ENCODE results near the gene PPP2R5C. TPM values are rescaled to one million over a fixed set of nuclear protein-coding genes. Genes with fewer than 3 reads are reported as not detected.

Gene PPP2R5C
- total and polyA plus RNA-seq, 7 experiments from 2014 or later = 155 to 449 (median 382) TPM

- Mint-ChIP-seq H3K9me3 (peaks cover 0 to 7% (median 3%) of the 10 kb centered on the region in 11 donors), H3K4me1 (peaks cover 12 to 41% (median 29%) of the 10 kb centered on the region in 7 donors), H3K27me3 (no peaks in the 10 kb centered on the region), H3K27ac (peak overlapping the region in 2 of 9 donors; percentile 17 to 36), H3K36me3 (peaks cover 3 to 20% (median 12%) of the 10 kb centered on the region in 5 donors), H3K4me3 (no peak overlapping the region)
- Histone ChIP-seq H3K4me1 (ENCODE audit: control insufficient read depth in 2 of 2, insufficient read depth in 2 of 2, low read length in 2 of 2) (peaks cover 3 to 9% of the 10 kb centered on the region in 2 donors), H3K27me3 (ENCODE audit: control insufficient read depth in 2 of 2, insufficient read depth in 2 of 2, low read length in 2 of 2) (no peaks in the 10 kb centered on the region), H3K9me3 (ENCODE audit: control insufficient read depth in 2 of 3, low read length in 3 of 3) (peaks cover 0 to 6% (median 0%) of the 10 kb centered on the region in 3 experiments), H3K36me3 (ENCODE audit: control insufficient read depth in 2 of 3, insufficient read depth in 3 of 3, low read length in 3 of 3) (no peaks in the 10 kb centered on the region), H3K4me3 (ENCODE audit: low read length) (no peak overlapping the region), H3K27ac (ENCODE audit: low read depth, low read length) (no peak overlapping the region)
- CTCF ChIA-PET = no interaction called here
- POLR2A ChIA-PET = interaction anchor here (1.4 to 2.0 kb wide), 2 partner anchors 8 to 26 kb away, joined by 4 to 6 read pairs; no protein-coding TSS in a partner anchor
- intact Hi-C loops (cut with micrococcal nuclease) = no loop called here
- no peak for ATAC-seq
- DNase-seq = no peak
Measured at GRCh38 chr14:101789222-101789621, 27.7 kb downstream of the PPP2R5C start.

- POLR2A ChIA-PET = interaction anchor here (1.3 to 6.0 kb wide), 5 partner anchors 17 to 33 kb away, joined by 3 to 32 read pairs (median 6); no protein-coding TSS in a partner anchor
- Histone ChIP-seq H3K4me1 (ENCODE audit: control insufficient read depth in 2 of 2, insufficient read depth in 2 of 2, low read length in 2 of 2) (peaks cover 3 to 9% of the 10 kb centered on the region in 2 donors), H3K9me3 (ENCODE audit: control insufficient read depth in 2 of 3, low read length in 3 of 3) (peaks cover 0 to 6% (median 0%) of the 10 kb centered on the region in 3 experiments), H3K4me3 (ENCODE audit: low read length) (no peak overlapping the region), H3K27me3 (ENCODE audit: control insufficient read depth in 2 of 2, insufficient read depth in 2 of 2, low read length in 2 of 2) (no peaks in the 10 kb centered on the region), H3K27ac (ENCODE audit: low read depth, low read length) (no peak overlapping the region), H3K36me3 (ENCODE audit: control insufficient read depth in 2 of 3, insufficient read depth in 3 of 3, low read length in 3 of 3) (no peaks in the 10 kb centered on the region)
- Mint-ChIP-seq H3K4me1 (peaks cover 12 to 46% (median 27%) of the 10 kb centered on the region in 7 donors), H3K9me3 (peaks cover 0 to 7% (median 3%) of the 10 kb centered on the region in 11 donors), H3K27me3 (no peaks in the 10 kb centered on the region), H3K27ac (peak overlapping the region in 3 of 9 donors; percentile 0 to 55 (median 12)), H3K4me3 (no peak overlapping the region), H3K36me3 (peaks cover 3 to 21% (median 16%) of the 10 kb centered on the region in 5 donors)
- DNase-seq = no peak
- no peak for ATAC-seq
- CTCF ChIA-PET = no interaction called here
- intact Hi-C loops (cut with micrococcal nuclease) = no loop called here
Measured at GRCh38 chr14:101790232-101790631, 28.7 kb downstream of the PPP2R5C start.

- Histone ChIP-seq H3K4me1 (ENCODE audit: control insufficient read depth in 2 of 2, insufficient read depth in 2 of 2, low read length in 2 of 2) (peaks cover 3 to 9% of the 10 kb centered on the region in 2 donors), H3K27me3 (ENCODE audit: control insufficient read depth in 2 of 2, insufficient read depth in 2 of 2, low read length in 2 of 2) (no peaks in the 10 kb centered on the region), H3K27ac (ENCODE audit: low read depth, low read length) (peak overlapping the region; percentile 70), H3K9me3 (ENCODE audit: control insufficient read depth in 2 of 3, low read length in 3 of 3) (peaks cover 0 to 6% (median 0%) of the 10 kb centered on the region in 3 experiments), H3K4me3 (ENCODE audit: low read length) (peak overlapping the region; percentile 36), H3K36me3 (ENCODE audit: control insufficient read depth in 2 of 3, insufficient read depth in 3 of 3, low read length in 3 of 3) (peaks cover 0 to 2% (median 0%) of the 10 kb centered on the region in 3 experiments)
- DNase-seq (peak in 4 of 9 donors; percentile 38 to 54 (median 50)), ATAC-seq (peak; percentile 67)
- no peaks in the 10 kb centered on the region for H3K27me3 Mint-ChIP-seq
- H3K4me3 Mint-ChIP-seq = peak overlapping the region; percentile 39 to 85 (median 77)
- peaks cover 12 to 42% (median 27%) of the 10 kb centered on the region in 7 donors for H3K4me1 Mint-ChIP-seq
- ChIA-PET CTCF (interaction anchor here (0.7 to 1.8 kb wide), 3 partner anchors 17 to 172 kb away, joined by 3 to 4 read pairs (median 4); no protein-coding TSS in a partner anchor), POLR2A (interaction anchor here (0.6 to 6.0 kb wide), 9 partner anchors 18 to 70 kb away, joined by 3 to 32 read pairs (median 5); no protein-coding TSS in a partner anchor)
- H3K27ac Mint-ChIP-seq = peak overlapping the region; percentile 76 to 93 (median 86)
- H3K9me3 Mint-ChIP-seq = peaks cover 0 to 7% (median 3%) of the 10 kb centered on the region in 11 donors
- intact Hi-C loops (cut with micrococcal nuclease) = loop anchor here (1.0 kb wide), 5 partner anchors 17 to 347 kb away; partner anchors contain the start of gene WDR20 (in 1 of the 2)
- peaks cover 6 to 19% (median 16%) of the 10 kb centered on the region in 5 donors for H3K36me3 Mint-ChIP-seq
Measured at GRCh38 chr14:101791919-101792572, 30.5 kb downstream of the PPP2R5C start.

- H3K36me3 ChIP-seq (ENCODE audit: control insufficient read depth in 2 of 3, insufficient read depth in 3 of 3, low read length in 3 of 3) = peaks cover 0 to 8% (median 6%) of the 10 kb centered on the region in 3 experiments
- H3K27me3 ChIP-seq (ENCODE audit: control insufficient read depth in 2 of 2, insufficient read depth in 2 of 2, low read length in 2 of 2) = no peaks in the 10 kb centered on the region
- H3K4me3 ChIP-seq (ENCODE audit: low read length) = no peak overlapping the region
- peak overlapping the region in 1 of 9 donors; percentile 14 for H3K27ac Mint-ChIP-seq
- peaks cover 0 to 7% (median 3%) of the 10 kb centered on the region in 11 donors for H3K9me3 Mint-ChIP-seq
- ATAC-seq (no peak), DNase-seq (no peak)
- H3K4me3 Mint-ChIP-seq = no peak overlapping the region
- peaks cover 0 to 6% (median 0%) of the 10 kb centered on the region in 3 experiments for H3K9me3 ChIP-seq (ENCODE audit: control insufficient read depth in 2 of 3, low read length in 3 of 3)
- intact Hi-C loops (cut with micrococcal nuclease) = no loop called here
- H3K4me1 Mint-ChIP-seq = peaks cover 12 to 36% (median 26%) of the 10 kb centered on the region in 7 donors
- H3K27ac ChIP-seq (ENCODE audit: low read depth, low read length) = no peak overlapping the region
- peaks cover 1 to 9% of the 10 kb centered on the region in 2 donors for H3K4me1 ChIP-seq (ENCODE audit: control insufficient read depth in 2 of 2, insufficient read depth in 2 of 2, low read length in 2 of 2)
- H3K36me3 Mint-ChIP-seq = peaks cover 5 to 29% (median 18%) of the 10 kb centered on the region in 5 donors
- CTCF ChIA-PET = interaction anchor here (0.6 kb wide), 1 partner anchor 25 kb away, joined by 3 read pairs; no protein-coding TSS in a partner anchor
- POLR2A ChIA-PET = interaction anchor here (6.0 kb wide), 1 partner anchor 14 kb away, joined by 32 read pairs; no protein-coding TSS in a partner anchor
- no peaks in the 10 kb centered on the region for H3K27me3 Mint-ChIP-seq
Measured at GRCh38 chr14:101796016-101796415, 34.5 kb downstream of the PPP2R5C start.

GRCh38 chr14:101796479-101796878, 35.0 kb downstream of the PPP2R5C start:
- CTCF ChIA-PET = interaction anchor here (0.6 kb wide), 1 partner anchor 25 kb away, joined by 3 read pairs; no protein-coding TSS in a partner anchor
- Histone ChIP-seq H3K4me1 (ENCODE audit: control insufficient read depth in 2 of 2, insufficient read depth in 2 of 2, low read length in 2 of 2) (peaks cover 0 to 6% of the 10 kb centered on the region in 2 donors), H3K27me3 (ENCODE audit: control insufficient read depth in 2 of 2, insufficient read depth in 2 of 2, low read length in 2 of 2) (no peaks in the 10 kb centered on the region), H3K36me3 (ENCODE audit: control insufficient read depth in 2 of 3, insufficient read depth in 3 of 3, low read length in 3 of 3) (peaks cover 0 to 8% (median 6%) of the 10 kb centered on the region in 3 experiments), H3K9me3 (ENCODE audit: control insufficient read depth in 2 of 3, low read length in 3 of 3) (peaks cover 0 to 6% (median 0%) of the 10 kb centered on the region in 3 experiments), H3K27ac (ENCODE audit: low read depth, low read length) (no peak overlapping the region), H3K4me3 (ENCODE audit: low read length) (no peak overlapping the region)
- Mint-ChIP-seq H3K4me3 (no peak overlapping the region), H3K27ac (peak overlapping the region in 1 of 9 donors; percentile 14), H3K36me3 (peaks cover 5 to 29% (median 18%) of the 10 kb centered on the region in 5 donors), H3K4me1 (peaks cover 12 to 31% (median 22%) of the 10 kb centered on the region in 7 donors), H3K27me3 (no peaks in the 10 kb centered on the region), H3K9me3 (peaks cover 0 to 7% (median 3%) of the 10 kb centered on the region in 11 donors)
- intact Hi-C loops (cut with micrococcal nuclease) = no loop called here
- no peak for ATAC-seq
- POLR2A ChIA-PET = no interaction called here
- DNase-seq = no peak

GRCh38 chr14:101797856-101798255, 36.3 kb downstream of the PPP2R5C start:
- no peaks in the 10 kb centered on the region for H3K4me1 ChIP-seq (ENCODE audit: control insufficient read depth in 2 of 2, insufficient read depth in 2 of 2, low read length in 2 of 2)

More at GRCh38 chr14:101797856-101798255, 36.3 kb downstream of the PPP2R5C start:
- Histone ChIP-seq H3K27ac (ENCODE audit: low read depth, low read length) (no peak overlapping the region), H3K4me3 (ENCODE audit: low read length) (no peak overlapping the region), H3K27me3 (ENCODE audit: control insufficient read depth in 2 of 2, insufficient read depth in 2 of 2, low read length in 2 of 2) (no peaks in the 10 kb centered on the region), H3K9me3 (ENCODE audit: control insufficient read depth in 2 of 3, low read length in 3 of 3) (peaks cover 0 to 6% (median 0%) of the 10 kb centered on the region in 3 experiments), H3K36me3 (ENCODE audit: control insufficient read depth in 2 of 3, insufficient read depth in 3 of 3, low read length in 3 of 3) (peaks cover 0 to 8% (median 6%) of the 10 kb centered on the region in 3 experiments)
- Mint-ChIP-seq H3K36me3 (peaks cover 5 to 29% (median 18%) of the 10 kb centered on the region in 5 donors), H3K4me1 (peaks cover 0 to 18% (median 8%) of the 10 kb centered on the region in 7 donors), H3K4me3 (no peak overlapping the region), H3K27ac (no peak overlapping the region), H3K27me3 (no peaks in the 10 kb centered on the region), H3K9me3 (peaks cover 0 to 7% (median 3%) of the 10 kb centered on the region in 11 donors)
- ATAC-seq (no peak), DNase-seq (no peak)
- ChIA-PET CTCF (no interaction called here), POLR2A (interaction anchor here (0.6 to 2.0 kb wide), 5 partner anchors 9 to 52 kb away, joined by 3 to 9 read pairs (median 4); no protein-coding TSS in a partner anchor)
- intact Hi-C loops (cut with micrococcal nuclease) = no loop called here

All from naive thymus-derived CD4-positive, alpha-beta T cell (primary cell).